Fibroblast of skin of scalp (primary cell): ENCODE results near the gene COQ4.
"Not testable (repeated sequence)": the region's sequence is repeated elsewhere in the genome, so short reads cannot be mapped to it uniquely, and the experiment has no call there.

ENCODE experiments used
- DNase-seq: peaks from one replicate; pipeline ENCODE4 v3.0.0-alpha.2; 2013

COQ4 gene

DNA sequence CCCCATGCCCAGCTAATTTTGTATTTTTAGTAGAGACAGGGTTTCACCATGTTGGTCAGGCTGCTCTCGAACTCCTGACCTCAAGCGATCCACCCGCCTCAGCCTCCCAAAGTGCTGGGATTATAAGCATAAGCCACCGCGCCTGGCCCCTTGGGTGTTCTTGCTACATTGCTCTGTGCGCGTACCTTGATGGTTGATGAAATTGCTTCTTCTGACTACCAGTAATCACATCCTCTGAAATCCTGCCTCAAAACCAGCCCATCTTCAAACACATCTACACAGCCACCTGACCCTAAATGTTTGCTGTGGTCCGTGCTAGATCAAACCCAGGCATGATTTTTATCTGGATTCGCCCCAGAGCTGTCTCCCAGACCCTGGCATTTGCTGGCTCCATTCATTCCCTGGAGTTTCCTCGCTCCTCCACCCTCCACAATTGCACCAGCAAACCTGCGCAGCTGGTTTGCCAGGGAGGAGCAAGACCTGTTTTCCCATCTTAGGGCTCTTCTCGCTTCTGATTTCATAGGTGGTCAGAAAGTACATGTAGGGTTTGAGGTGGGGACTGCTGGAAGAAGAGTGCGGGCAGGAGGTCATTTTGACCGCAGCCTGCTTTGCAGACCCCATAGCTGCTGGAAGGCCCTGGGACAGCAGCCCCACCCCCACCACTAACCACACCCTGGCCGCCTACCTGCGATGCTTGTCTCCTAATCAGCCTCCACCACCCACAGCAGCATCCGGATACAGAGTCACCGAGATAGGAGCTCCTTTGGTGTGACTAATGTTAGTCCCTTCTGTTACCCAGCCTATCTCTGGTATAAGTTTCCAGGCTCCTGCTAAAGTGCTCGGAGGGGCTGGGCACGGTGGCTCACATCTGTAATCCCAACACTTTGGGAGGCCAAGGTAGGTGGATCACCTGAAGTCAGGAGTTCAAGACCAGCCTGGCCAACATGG is 23.8 kb upstream of the COQ4 start:
- no peak for DNase-seq

DNA sequence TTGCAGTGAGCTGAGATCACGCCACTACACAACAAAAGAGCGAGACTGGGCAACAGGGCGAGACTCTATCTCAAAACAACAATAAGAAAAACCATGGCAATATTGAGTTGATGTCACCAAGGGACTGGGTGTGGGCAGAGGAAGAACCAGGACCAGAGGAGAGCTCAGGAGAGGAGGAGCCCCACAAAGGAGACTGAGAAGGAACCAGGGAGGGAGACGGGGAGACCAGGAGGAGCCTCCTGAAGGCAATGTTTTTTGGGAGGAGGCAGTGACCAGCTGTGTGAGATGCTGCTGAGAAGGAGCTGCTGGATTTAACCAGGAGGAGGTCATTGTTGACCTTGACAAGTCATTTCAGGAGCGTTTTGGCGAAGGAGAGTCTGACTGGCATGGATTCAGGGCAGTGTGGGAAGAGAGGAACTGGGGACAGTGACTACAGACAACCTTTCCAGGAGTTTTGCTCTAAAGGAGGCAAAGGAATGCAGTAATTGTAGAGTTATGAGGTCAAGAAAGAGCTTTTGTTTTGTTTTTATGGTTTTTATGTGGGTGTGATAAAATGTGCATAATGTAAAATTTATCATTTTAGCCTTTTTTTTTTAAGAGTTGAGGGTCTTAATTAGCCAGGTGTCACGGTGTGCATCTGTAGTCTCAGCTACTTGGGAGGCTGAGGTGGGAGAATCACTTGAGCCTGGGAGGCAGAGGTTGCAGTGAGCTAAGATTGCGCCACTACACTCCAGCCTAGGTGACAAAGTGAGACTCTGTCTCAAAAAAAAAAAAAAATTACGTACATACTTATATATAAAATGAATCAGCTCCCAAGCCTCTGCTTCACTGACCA is 18.3 kb upstream of the COQ4 start:
- DNase-seq, result no peak

DNA sequence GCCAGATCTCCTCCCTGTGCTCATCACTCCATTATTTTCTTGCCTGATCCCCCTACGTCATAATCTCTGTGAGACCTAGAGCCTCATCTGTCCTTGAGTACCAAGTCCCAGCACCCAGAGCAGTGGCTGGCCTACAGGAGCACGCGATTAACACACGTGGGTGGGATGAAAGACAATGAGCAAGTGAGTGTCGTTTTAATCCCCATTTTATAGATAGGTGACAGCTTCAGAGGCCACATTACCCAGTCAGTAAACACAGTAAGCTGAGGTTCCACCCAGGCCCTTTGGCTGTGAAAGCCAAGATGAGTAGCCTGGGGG is 17.7 kb upstream of the COQ4 start:
- DNase-seq, result no peak

DNA sequence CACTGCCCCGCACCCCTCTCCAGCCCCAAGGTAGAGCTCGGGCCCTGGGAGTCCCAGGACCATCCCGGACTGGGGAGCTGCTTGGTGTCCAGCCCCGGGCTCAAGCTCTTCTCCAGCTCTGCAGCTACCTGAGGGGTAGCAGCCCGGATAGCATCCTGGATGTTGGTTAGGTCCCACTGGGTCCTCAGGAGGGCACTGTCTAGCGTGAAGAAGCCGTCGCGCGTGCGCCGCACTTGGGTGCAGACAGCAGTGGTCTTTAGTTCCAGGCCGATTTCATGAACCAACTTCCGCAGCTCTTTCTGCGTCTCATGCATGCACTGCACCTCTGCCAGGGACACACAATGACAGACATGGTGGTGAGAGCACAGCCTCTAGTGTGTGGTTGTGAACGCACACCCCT is 13.1 kb upstream of the COQ4 start:
- DNase-seq, result no peak

DNA sequence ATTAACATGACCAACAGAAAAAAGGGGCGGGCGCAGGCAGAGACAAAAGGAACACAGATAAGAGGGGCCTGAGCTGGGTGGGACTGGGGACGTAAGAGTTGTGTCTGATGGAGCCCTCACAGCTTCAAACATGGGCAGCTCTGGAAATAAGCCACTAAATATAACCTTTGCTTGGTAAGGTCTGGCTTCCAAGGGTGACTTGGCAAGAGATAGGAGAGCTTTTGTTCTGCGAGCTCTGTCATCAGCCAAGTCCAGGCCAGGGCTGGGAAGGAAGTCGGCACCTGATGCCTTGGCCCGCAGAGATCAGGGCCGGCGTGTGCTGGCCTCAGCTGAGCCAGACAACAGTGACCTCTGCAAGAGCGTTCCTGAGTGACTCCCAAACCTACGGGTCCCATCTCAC is 12.2 kb upstream of the COQ4 start:
- DNase-seq, result no peak

DNA sequence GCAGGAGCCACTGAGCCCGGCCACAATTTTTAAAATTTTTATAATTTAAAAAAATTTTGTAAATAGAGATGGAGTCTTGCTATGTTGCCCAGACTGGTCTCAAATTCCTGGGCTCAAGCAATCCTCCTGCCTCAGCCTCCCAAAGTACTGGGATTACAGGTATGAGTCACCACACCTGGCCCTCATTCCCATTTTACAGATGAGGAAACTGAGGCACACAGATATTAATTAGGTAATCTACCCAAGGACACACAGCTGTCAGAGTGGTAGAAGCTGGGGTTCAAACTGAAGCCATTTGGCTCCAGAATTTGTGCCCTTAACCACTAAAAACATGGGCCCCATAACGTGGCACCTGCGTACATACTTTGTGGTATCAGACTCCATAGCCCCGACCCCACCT is 7.9 kb upstream of the COQ4 start:
- DNase-seq, result no peak

DNA sequence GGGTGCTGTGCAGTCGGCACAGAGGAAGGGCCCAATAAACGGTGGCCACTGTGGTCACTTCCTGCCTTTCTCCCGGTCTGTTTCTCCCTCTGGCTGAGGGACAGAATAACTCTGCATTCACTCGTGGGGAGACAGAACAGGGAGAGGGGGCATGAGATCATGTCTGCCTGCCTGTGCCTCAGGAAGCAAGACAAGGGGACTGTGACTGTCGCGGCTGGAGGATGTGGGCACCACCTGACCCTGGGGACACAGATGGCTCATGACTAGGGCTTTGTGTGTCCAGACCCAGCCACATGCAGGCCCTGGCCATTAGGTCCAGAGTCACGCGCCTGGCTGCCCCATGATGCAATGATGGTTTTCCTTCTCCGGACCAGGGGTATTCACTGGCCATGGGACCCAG is 6.2 kb upstream of the COQ4 start:
- DNase-seq, result no peak

DNA sequence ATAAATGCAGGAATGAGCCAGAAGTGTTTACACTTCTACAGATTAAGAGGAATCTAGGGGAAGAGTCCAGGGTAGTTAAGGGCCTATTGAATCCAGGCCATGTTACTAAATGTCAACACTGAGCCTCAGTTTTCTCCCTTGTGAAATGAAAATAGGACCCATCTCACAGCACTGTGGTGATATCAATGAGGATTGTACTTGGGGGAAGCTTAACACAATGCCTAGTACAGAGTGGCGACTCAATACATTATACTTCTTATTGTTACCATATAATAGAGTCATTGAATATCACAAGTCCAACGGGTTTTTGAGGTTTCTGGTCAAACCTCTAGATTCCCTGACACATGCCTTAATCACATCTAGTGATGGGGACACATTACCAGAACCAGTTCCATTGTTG is 5.0 kb upstream of the COQ4 start:
- DNase-seq, result no peak

DNA sequence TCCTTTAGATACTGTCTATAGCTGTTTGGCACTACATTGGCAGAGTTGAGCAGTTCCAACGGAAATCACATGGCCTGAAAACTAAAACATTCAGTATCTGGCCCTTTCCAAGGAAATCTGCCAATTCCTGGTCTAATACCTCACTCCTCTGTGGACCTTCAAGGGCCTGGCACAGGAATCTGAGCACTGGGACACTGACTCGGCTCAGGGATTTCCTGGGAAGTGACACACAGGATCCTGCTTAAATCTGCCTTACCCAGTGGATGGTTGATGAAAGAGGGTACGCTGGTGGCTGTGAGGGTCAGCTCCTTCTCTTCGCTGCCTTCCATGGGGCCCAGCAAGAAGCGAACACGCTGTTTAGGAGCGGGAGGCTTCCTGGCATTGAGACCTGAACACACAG is 1.3 kb upstream of the COQ4 start:
- DNase-seq, result no peak

DNA sequence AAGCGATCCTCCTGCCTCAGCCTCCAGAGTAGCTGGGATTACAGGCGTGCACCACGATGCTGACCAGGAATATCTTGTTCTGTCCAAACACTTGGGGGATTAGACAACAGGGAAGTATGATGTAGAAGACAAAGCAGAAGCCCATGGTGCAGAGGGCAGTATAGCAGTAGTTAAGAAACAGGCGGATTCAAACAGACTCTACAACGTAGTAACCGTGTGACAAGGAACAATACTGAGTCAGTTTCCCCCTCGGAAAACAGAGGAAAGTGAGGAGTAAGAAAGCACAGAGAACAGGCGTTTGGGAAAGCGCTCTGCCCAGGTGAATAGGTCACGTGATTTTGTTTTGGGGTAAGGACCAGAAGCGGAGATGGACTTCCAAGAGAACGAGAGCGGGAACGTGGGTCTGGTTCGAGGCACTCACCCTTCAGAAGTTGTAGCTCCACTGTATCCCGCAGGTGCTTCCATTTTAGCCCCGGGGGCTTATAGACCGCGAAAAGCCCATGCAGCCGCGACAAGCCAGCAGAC is 698 bp upstream of the COQ4 start:
- DNase-seq, result no peak

DNA sequence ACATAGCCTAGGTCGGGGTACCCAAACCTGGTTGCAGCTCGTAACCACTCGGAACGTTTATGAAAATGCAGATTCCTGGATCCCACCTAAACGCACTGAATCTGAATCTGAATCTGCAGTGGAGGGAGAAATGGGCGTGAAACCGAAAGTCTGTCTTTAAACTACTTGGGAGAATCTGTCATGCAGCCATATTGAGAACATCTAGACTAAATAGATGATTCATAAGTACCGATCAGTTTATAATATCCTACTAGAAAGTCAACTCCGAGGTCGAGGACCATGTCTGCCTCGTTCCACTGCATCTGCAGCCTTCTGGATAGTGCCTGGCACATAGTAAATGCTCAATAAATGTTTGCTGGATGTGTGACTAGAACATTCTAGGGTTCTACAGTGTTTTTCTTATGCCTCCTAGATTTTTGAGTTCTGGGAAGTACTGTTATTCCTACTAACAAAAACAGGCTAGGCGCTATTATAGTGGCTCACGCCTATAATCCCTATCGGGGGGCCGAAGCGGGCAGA is 632 bp downstream of the COQ4 start:
- no peak for DNase-seq

DNA sequence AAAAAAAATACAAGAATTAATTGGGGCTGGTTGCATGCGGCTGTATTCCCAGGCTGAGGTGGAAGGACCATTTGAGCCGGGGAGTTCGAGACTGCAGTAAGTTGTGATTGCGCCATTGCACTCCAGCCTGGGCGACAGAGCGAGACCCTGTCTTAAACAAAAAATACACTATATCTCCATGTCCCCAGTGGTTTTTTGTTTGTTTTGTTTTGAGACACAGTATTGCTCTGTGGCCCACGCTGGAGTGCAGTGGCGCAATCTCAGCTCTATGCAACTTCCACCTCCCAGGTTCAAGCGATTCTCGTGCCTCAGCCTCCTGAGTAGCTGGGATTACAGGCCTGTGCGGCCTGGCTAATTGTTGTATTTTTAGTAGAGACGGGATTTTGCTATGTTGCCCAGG is 1.2 kb downstream of the COQ4 start:
- DNase-seq, result no peak

DNA sequence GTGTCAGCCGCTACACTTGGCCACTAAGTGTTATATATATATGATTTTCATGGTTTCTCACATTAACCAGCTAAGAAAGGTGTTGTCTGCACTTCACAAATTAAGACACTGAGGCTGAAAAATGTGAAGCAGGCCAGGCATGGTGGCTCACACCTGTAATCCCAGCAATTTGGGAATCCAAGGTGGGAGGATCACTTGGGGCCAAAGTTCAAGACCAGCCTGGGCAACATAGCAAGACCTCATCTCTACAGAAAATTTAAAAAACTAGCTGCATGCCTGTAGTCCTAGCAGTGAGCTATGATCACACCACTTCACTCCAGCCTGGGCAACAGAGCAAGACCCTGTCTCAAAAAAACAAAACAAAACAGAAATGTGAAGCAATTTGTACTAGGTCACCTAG is 1.8 kb downstream of the COQ4 start:
- DNase-seq, result no peak

DNA sequence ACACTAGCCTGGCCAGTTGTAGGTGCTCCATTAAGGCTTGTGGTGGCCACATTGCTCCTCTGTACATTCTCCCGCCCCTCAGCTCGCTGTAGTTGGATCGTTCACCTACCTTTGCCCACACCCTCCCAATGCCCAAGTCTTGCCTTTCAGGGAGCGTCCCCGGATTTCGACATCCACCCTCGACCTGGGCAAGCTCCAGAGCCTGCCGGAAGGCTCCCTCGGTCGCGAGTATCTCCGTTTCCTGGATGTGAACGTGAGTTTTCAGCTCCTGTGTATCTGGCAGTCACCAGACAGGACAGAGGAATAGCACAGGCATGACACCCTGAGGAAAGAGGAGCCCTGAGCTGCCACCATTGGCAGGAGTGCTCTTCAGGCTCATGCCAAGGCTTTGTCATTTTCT is 3.0 kb downstream of the COQ4 start:
- no peak for DNase-seq

DNA sequence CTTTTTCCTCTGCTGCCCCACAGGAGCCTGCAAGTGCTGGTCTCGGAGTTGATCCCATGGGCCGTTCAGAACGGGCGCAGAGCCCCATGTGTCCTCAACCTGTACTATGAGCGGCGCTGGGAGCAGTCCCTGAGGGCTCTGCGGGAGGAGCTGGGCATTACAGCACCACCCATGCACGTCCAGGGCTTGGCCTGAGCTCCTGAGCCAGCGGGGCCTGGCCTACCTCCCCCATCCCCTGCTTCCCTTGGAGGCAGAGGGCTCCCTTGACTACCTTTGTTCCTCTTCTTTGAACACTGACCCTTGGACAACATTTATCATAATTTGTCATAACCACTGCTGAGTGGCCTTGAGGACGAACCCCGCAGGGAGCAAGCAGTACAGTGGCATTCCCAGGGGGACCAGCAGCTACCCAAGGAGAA is 10.8 kb downstream of the COQ4 start:
- no peak for DNase-seq

DNA sequence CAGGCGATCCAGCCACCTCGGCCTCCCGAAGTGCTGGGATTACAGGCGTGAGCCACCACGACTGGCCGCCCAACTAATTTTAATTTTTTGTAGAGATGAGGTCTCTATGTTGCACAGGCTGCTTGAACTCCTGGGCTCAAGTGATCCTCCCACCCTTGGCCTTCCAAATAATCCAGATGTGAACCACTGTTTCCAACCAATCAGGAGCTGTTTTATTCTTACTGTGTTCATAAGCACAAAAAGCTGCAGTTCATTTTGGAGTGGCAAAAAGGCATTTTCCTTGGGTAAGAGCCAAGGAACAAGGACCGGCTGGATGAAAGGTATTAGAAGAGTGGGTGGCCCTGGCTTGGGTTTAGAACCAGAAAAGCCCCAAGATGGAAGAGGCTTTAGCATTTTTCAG is 12.5 kb downstream of the COQ4 start:
- DNase-seq, result no peak

DNA sequence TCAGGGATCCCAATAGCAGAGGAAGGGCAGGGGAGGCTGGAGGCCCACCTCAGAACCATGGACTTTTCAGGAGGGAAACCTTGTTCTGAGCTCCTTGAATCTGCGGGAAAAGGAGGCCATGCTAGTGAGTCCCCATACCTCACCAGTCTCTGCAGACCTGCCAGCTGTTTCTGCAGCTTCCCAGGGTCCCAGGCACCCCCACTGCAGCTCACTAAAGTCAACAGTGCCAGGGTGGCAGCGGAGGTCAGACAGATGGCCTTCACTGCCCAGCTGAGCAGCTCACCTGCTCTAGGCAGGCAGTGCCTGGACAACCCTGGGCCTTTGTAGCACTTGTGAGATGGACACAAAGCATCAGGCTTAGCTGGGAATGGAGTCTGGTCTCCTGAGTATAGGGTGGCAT is 13.3 kb downstream of the COQ4 start:
- DNase-seq, result no peak

DNA sequence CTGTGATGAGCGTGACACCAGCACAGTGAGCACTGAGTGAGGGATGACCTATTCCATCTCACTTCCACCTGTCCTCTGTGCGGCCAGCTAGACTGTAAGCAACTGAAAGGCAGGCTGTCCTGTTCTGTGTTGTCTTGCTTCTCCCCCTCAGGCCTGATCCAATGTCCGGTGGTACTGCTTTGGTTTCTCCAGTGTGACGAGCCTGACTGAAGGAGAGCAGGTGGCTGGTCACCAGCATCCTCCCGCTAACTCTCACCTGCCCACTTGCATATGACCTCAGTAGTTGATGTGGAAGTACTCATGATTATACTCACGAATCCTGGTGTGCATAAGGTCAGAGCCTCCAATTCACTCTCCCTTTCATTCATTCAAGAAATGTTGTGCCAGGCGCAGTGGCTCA is 15.3 kb downstream of the COQ4 start:
- no peak for DNase-seq

DNA sequence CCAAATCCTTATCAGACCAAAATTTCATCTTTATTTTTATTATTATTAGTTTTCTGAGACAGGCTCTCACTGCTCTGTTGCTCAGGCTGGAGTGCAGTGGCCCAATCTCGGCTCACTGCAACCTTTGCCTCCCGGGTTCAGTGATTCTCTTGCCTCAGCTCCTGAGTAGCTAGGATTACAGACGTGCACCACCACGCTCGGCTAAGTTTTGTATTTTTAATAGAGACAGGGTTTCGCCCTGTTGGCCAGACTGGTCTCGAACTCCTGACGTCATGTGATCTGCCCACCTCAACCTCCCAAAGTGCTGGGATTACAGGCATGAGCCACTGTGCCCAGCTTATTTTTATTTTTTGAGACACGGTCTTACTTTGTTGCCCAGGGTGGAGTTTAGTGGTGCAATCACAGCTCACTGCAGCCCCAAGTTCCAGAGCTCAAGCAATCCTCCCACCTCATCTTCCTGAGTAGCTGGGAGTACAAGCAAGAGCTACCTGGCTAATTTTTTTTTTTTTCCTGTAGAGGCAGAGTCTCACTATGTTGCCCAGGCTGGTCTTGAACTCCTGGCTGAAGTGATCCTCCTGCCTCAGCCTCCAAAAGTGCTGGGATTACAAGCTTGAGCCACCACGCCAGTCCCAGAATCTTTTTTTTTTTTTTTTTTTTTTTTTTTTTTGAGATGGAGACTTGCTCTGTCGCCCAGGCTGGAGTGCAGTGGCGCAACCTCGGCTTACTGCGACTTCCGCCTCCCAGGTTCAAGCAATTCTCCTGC is 16.4 kb downstream of the COQ4 start:
- not testable (repeated sequence) for DNase-seq

DNA sequence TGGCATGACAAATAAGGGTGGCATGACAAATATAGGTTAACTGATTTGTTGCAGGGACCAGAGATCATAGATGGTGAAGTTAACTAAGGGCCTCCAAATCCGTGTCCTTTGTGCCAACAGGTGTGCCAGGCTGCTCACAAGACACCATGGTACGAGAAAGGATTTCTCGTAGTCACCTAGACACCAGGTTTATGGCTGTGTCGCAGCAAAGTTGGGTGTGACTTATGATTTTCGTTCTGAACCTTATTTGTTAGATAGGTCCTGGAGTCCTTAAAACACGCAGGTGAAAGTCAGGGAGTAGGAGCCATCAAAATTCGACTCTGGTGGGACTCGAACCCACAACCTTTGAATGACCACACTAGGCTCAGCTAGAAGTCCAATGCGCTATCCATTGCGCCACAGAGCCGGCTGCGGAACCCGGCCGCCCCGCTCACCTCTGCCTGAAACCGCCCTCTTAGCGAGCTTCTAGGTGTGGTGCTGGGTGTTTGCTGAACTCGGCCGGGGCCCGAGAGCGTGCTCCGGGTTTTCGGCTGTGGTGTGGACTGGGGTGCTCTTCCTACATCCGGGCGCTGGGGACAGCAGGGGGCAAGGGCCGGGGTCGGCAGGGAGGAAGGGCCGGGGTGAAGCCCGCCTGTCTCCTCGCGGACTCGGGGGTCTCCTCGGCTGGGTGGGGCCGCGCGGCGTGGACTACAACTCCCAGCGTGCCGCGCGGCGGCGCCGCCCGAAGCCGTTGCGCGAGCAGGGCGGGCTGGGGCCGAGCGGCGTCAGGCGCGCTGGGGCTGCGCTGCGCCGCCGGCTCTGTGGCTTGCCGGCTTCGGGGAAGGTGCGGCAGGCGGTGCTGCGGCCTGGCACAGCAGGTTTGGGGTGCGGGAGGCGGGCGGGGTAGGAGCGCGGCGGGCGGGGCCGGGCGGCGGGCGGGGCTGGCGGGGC is 17.4 kb downstream of the COQ4 start, which contains the start of gene SLC27A4:
Gene SLC27A4, plus strand, starts transcription at position 767 of the 930 bp plus-strand sequence. CDS start 2,606 bp downstream, outside the sequence.
- DNase-seq, result peak; percentile 77

DNA sequence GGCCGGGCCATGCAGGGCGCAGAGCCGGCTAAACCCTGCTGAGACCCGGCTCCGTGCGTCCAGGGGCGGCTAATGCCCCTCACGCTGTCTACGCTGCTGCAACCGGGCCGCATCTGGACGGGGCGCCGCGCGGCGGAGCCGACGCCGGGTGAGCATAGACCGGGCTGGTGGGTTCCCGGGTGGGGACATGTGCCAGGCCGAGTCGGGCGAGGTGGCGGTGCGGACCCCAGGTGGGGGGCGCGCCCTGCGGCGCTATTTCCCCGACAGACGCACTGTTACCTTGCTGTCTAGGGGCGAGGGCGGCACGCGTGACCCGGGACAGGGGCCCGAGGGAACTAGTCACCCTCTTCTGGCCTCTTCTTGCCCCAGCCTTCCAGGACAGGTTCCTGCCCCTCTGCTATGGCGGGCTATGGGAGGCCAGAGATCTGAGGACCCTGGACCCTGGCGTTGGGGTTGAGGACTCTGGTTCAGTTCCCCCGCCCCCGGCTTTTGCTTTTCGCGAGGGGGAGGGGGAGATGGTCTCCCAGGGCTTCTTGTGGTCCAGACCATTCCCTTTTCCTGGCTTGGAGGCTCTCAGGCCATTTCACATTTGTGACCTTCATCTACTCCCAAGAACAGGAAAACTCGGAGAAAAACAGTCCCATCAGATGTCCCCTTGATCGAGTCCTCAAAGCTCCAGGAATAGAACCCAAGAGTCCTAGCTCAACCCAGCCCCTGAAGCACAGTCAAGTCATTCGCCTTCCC is 18.2 kb downstream of the COQ4 start:
- no peak for DNase-seq
